Mesenchymal stem cell (in vitro differentiated cells and primary cell): ENCODE results near the gene PTPRD.

Source experiments
- DNase-seq: peaks from one replicate; pipeline ENCODE4 v3.0.0-alpha.2; 2013
- H2AFZ ChIP-seq: one replicate; pipeline ENCODE4 v1.6.1; 2013; ENCODE audit warnings: low read depth, mild to moderate bottlenecking, control low read depth, inconsistent platforms, low read length, moderate library complexity
- H2AK5ac ChIP-seq: 2 replicates; pipeline ENCODE4 v1.6.1; 2013; ENCODE audit warnings: low read length, moderate library complexity, mild to moderate bottlenecking, inconsistent platforms; ENCODE audit not compliant: severe bottlenecking
- H2BK120ac ChIP-seq: one replicate; pipeline ENCODE4 v1.6.1; 2013; ENCODE audit warnings: low read depth, mild to moderate bottlenecking, inconsistent platforms, low read length, moderate library complexity
- H2BK12ac ChIP-seq, 2 experiments: one replicate each; pipeline ENCODE4 v1.6.1; 2013; ENCODE audit warnings: inconsistent platforms in 2 of 2, low read length in 2 of 2, mild to moderate bottlenecking in 2 of 2, moderate library complexity in 2 of 2, control low read depth in 1 of 2
- H2BK15ac ChIP-seq: one replicate; pipeline ENCODE4 v1.6.1; 2013; ENCODE audit warnings: mild to moderate bottlenecking, low read depth, inconsistent platforms; ENCODE audit not compliant: poor library complexity, severe bottlenecking
- H2BK5ac ChIP-seq: 2 replicates; pipeline ENCODE4 v1.6.1; 2013; ENCODE audit warnings: low read depth, mild to moderate bottlenecking, low read length, control low read depth, inconsistent platforms; ENCODE audit not compliant: poor library complexity, severe bottlenecking
- H3K14ac ChIP-seq, 2 experiments: one replicate each; pipeline ENCODE4 v1.6.1; 2013; ENCODE audit warnings: inconsistent platforms in 2 of 2, low read length in 2 of 2, control low read depth in 1 of 2, mild to moderate bottlenecking in 1 of 2, moderate library complexity in 1 of 2
- H3K18ac ChIP-seq, 2 experiments: one replicate each; pipeline ENCODE4 v1.6.1; 2013; ENCODE audit warnings: inconsistent platforms in 2 of 2, low read length in 2 of 2, control low read depth in 1 of 2, low read depth in 1 of 2, mild to moderate bottlenecking in 1 of 2
- H3K23ac ChIP-seq, 2 experiments: one replicate each; pipeline ENCODE4 v1.6.1; 2013; ENCODE audit warnings: inconsistent platforms in 2 of 2, low read length in 2 of 2, mild to moderate bottlenecking in 2 of 2, moderate library complexity in 2 of 2, control low read depth in 1 of 2
- H3K27ac ChIP-seq: 2 replicates; pipeline ENCODE4 v1.5.1; 2013; ENCODE audit warnings: mild to moderate bottlenecking, moderate library complexity, low read length, control low read depth, inconsistent platforms; ENCODE audit not compliant: poor library complexity, severe bottlenecking
- H3K27me3 ChIP-seq, 2 experiments: 2 replicates each; pipeline versions ENCODE4 v1.6.1 to v1.7.0; 2013; ENCODE audit warnings: low read length in 2 of 2, mild to moderate bottlenecking in 2 of 2, moderate library complexity in 2 of 2, control low read depth in 1 of 2, inconsistent platforms in 1 of 2; ENCODE audit not compliant: control insufficient read depth in 1 of 2, insufficient read depth in 1 of 2
- H3K36me3 ChIP-seq, 2 experiments: 2 replicates each; pipeline versions ENCODE4 v1.6.1 to v1.7.0; 2013; ENCODE audit warnings: low read length in 2 of 2, control low read depth in 1 of 2, inconsistent platforms in 1 of 2, low read depth in 1 of 2, mild to moderate bottlenecking in 1 of 2; ENCODE audit not compliant: insufficient read depth in 2 of 2, control insufficient read depth in 1 of 2
- H3K4ac ChIP-seq, 2 experiments: one replicate each; pipeline ENCODE4 v1.6.1; 2013; ENCODE audit warnings: inconsistent platforms in 2 of 2, low read length in 2 of 2, mild to moderate bottlenecking in 2 of 2, moderate library complexity in 2 of 2, control low read depth in 1 of 2, low read depth in 1 of 2
- H3K4me1 ChIP-seq: 2 replicates; pipeline ENCODE4 v1.6.1; 2013; ENCODE audit warnings: low read depth, low read length, control low read depth; ENCODE audit not compliant: control insufficient read depth, insufficient read depth
- H3K4me2 ChIP-seq: 2 replicates; pipeline ENCODE4 v1.6.1; 2013; ENCODE audit warnings: low read length, mild to moderate bottlenecking, inconsistent platforms; ENCODE audit not compliant: poor library complexity, severe bottlenecking
- H3K4me3 ChIP-seq, 2 experiments: 2 replicates each; pipeline versions ENCODE4 v1.5.1 to v1.7.0; 2013; ENCODE audit warnings: low read length in 2 of 2, mild to moderate bottlenecking in 2 of 2, control low read depth in 1 of 2, low read depth in 1 of 2; ENCODE audit not compliant: insufficient read depth in 1 of 2
- H3K79me1 ChIP-seq: replicated peaks from 2 replicates; pipeline ENCODE4 v1.6.1; 2013; ENCODE audit warnings: mild to moderate bottlenecking, control low read depth, low read length, inconsistent platforms; ENCODE audit not compliant: poor library complexity, severe bottlenecking
- H3K9ac ChIP-seq: 2 replicates; pipeline ENCODE4 v1.7.0; 2013; ENCODE audit warnings: mild to moderate bottlenecking, low read length, moderate library complexity
- H3K9me3 ChIP-seq: 2 replicates; pipeline ENCODE4 v1.7.0; 2013; ENCODE audit warnings: mild to moderate bottlenecking, low read length; ENCODE audit not compliant: control insufficient read depth
- H4K8ac ChIP-seq: one replicate; pipeline ENCODE4 v1.6.1; 2013; ENCODE audit warnings: inconsistent platforms, mild to moderate bottlenecking, low read length, moderate library complexity
- H4K91ac ChIP-seq: one replicate; pipeline ENCODE4 v1.6.1; 2013; ENCODE audit warnings: mild to moderate bottlenecking, low read length, inconsistent platforms
- WGBS: methylation state at CpG from one replicate; pipeline ENCODE4 v1.1.7; 2013; ENCODE audit warnings: mixed read lengths; 5-methylcytosine and 5-hydroxymethylcytosine counted together

Gene PTPRD

GRCh38 chr9:9387511-9388115, 1225.2 kb downstream of the PTPRD start:
- Histone ChIP-seq H4K8ac (no peak overlapping the region), H2AK5ac (no peak overlapping the region), H3K4me3 (no peak overlapping the region), H2BK5ac (no peak overlapping the region), H4K91ac (no peak overlapping the region), H3K18ac (no peak overlapping the region), H3K9ac (no peak overlapping the region), H3K4me2 (no peak overlapping the region), H2BK15ac (no peak overlapping the region), H2BK12ac (no peak overlapping the region), H3K14ac (no peak overlapping the region), H3K23ac (no peak overlapping the region), H2AFZ (no peak overlapping the region), H3K4ac (no peak overlapping the region), H3K27me3 (no peaks in the 10 kb centered on the region), H3K36me3 (no peaks in the 10 kb centered on the region), H3K27ac (no peak overlapping the region), H3K4me1 (no peaks in the 10 kb centered on the region), H3K79me1 (no peaks in the 10 kb centered on the region), H2BK120ac (no peak overlapping the region), H3K9me3 (peaks cover 3% of the 10 kb centered on the region)
- no peak for DNase-seq
- 58% methylated on average over 2 of the region's 3 CpGs for WGBS

DNA sequence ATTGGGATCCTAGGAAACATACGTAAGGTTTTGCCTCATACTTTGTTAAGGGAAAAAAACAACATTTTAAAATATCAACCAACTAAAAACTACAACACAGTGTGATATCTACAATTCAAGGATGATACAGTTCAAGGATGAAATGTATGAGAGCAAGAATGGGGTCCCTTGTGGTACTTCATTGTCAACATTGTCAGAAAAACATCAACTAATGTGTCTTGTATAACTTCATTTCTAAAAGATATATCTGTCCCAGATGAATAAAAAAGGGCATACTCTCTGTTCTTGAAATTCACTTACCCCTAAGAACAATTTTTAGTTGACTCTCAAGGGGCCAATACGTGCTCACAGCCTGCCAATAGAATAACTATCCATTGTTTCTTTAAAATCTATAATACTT, 1250.5 kb downstream of the PTPRD start:
- no peak overlapping the region for H2BK120ac ChIP-seq
- no peak overlapping the region for H2BK12ac ChIP-seq
- H3K23ac ChIP-seq = no peak overlapping the region
- no peak overlapping the region for H4K91ac ChIP-seq
- H3K27me3 ChIP-seq = no peaks in the 10 kb centered on the region
- H2BK5ac ChIP-seq = no peak overlapping the region
- H3K4me1 ChIP-seq = no peaks in the 10 kb centered on the region
- no peak overlapping the region for H3K18ac ChIP-seq
- DNase-seq = no peak
- no peak overlapping the region for H2BK15ac ChIP-seq
- no peak overlapping the region for H2AK5ac ChIP-seq
- no peak overlapping the region for H3K4me3 ChIP-seq
- no peaks in the 10 kb centered on the region for H3K36me3 ChIP-seq
- no peak overlapping the region for H3K14ac ChIP-seq
- H3K9me3 ChIP-seq = no peaks in the 10 kb centered on the region
- no peak overlapping the region for H3K4me2 ChIP-seq
- H3K79me1 ChIP-seq = no peaks in the 10 kb centered on the region
- H3K4ac ChIP-seq = no peak overlapping the region
- no peak overlapping the region for H4K8ac ChIP-seq
- no peak overlapping the region for H3K9ac ChIP-seq
- H2AFZ ChIP-seq = no peak overlapping the region
- WGBS = no CpG with 5 or more reads among the region's 2 CpGs
- no peak overlapping the region for H3K27ac ChIP-seq

GRCh38 chr9:9352877-9353481, 1259.8 kb downstream of the PTPRD start:
- Histone ChIP-seq H3K79me1 (no peaks in the 10 kb centered on the region), H3K4me1 (no peaks in the 10 kb centered on the region), H3K23ac (no peak overlapping the region), H3K36me3 (no peaks in the 10 kb centered on the region), H2AFZ (no peak overlapping the region), H2AK5ac (no peak overlapping the region), H3K27ac (no peak overlapping the region), H3K27me3 (no peaks in the 10 kb centered on the region), H3K9ac (no peak overlapping the region), H3K9me3 (no peaks in the 10 kb centered on the region), H3K4me2 (no peak overlapping the region), H3K4me3 (no peak overlapping the region), H3K4ac (no peak overlapping the region), H2BK120ac (no peak overlapping the region), H2BK5ac (no peak overlapping the region), H4K91ac (no peak overlapping the region), H2BK12ac (no peak overlapping the region), H3K18ac (no peak overlapping the region), H3K14ac (no peak overlapping the region), H4K8ac (no peak overlapping the region), H2BK15ac (no peak overlapping the region)
- WGBS = no CpG with 5 or more reads among the region's 2 CpGs
- peak; percentile 2 for DNase-seq

- Histone ChIP-seq H3K79me1 (no peaks in the 10 kb centered on the region), H3K9ac (no peak overlapping the region), H2BK5ac (no peak overlapping the region), H3K4ac (no peak overlapping the region), H3K9me3 (no peaks in the 10 kb centered on the region), H3K18ac (no peak overlapping the region), H2AFZ (no peak overlapping the region), H3K14ac (no peak overlapping the region), H3K4me2 (no peak overlapping the region), H4K91ac (no peak overlapping the region), H4K8ac (no peak overlapping the region), H3K27ac (no peak overlapping the region), H2AK5ac (no peak overlapping the region), H3K27me3 (no peaks in the 10 kb centered on the region), H2BK15ac (no peak overlapping the region), H3K36me3 (no peaks in the 10 kb centered on the region), H2BK12ac (no peak overlapping the region), H2BK120ac (no peak overlapping the region), H3K4me1 (no peaks in the 10 kb centered on the region), H3K23ac (no peak overlapping the region), H3K4me3 (no peak overlapping the region)
- WGBS = 74% methylated on average over 2 of the region's 2 CpGs
- no peak for DNase-seq
Measured at GRCh38 chr9:9341203-9341602, 1271.6 kb downstream of the PTPRD start.
